K562 (cell line): ENCODE results near the gene HNRNPA2B1.

Experiments
- TAF1 ChIP-seq: IDR thresholded peaks from 2 replicates; pipeline ENCODE4 v1.6.1; 2011; ENCODE audit warnings: mild to moderate bottlenecking, low read length, moderate library complexity; ENCODE audit not compliant: insufficient read depth, control insufficient read depth, severe bottlenecking; ENCODE audit errors: extremely low read depth
- ZEB2 ChIP-seq: fragments of 450-650 bp; IDR thresholded peaks from 2 replicates; pipeline ENCODE4 v1.6.1; 2016
- TF ChIP-seq, protein P1 (sequence below), 3 experiments: IDR thresholded peaks in 2 of 3; conservative IDR thresholded peaks in 1 of 3; 2 replicates each; pipeline ENCODE4 v1.5.1; 2011 to 2012; ENCODE audit warnings: low read length in 3 of 3, mild to moderate bottlenecking in 3 of 3, control low read depth in 2 of 3, improper control_type of control experiment in 1 of 3, inconsistent platforms in 1 of 3, low read depth in 1 of 3, mixed read lengths in 1 of 3, moderate library complexity in 1 of 3; ENCODE audit not compliant: insufficient read depth in 2 of 3

DNA sequence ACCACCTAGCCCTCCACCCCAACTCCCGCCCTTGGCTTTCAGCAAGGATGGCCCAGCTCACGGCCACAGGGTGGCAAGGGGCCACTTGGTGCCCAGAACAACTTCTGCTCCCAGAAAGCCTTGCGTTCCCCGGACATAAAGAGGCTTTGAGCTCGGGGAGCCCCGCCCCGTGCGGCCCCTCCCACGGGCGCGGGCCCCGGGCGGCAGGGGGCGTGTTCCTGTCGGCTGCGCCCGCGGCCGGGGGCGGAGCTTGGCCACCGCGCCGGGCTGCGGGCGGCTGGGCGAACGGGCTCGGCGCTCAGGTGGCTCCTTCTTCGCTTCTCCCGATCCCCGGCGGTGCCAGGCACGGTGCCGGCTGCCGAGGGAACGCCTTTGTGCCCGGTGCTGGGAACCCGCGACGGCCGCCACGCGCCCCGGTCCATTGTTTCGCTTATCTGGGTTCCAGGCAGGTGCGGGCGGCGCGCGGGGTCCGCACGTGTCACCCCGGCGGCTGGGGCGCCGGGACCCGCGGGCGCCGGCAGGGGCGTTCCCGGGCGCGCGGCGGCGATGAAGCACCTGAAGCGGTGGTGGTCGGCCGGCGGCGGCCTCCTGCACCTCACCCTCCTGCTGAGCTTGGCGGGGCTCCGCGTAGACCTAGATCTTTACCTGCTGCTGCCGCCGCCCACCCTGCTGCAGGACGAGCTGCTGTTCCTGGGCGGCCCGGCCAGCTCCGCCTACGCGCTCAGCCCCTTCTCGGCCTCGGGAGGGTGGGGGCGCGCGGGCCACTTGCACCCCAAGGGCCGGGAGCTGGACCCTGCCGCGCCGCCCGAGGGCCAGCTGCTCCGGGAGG lies 48.4 kb downstream of the HNRNPA2B1 start, which contains the start of gene NFE2L3:
- peak; percentile 21 for TF ChIP-seq TAF1
- no peak for TF ChIP-seq ZEB2
- TF ChIP-seq, protein P1, sequence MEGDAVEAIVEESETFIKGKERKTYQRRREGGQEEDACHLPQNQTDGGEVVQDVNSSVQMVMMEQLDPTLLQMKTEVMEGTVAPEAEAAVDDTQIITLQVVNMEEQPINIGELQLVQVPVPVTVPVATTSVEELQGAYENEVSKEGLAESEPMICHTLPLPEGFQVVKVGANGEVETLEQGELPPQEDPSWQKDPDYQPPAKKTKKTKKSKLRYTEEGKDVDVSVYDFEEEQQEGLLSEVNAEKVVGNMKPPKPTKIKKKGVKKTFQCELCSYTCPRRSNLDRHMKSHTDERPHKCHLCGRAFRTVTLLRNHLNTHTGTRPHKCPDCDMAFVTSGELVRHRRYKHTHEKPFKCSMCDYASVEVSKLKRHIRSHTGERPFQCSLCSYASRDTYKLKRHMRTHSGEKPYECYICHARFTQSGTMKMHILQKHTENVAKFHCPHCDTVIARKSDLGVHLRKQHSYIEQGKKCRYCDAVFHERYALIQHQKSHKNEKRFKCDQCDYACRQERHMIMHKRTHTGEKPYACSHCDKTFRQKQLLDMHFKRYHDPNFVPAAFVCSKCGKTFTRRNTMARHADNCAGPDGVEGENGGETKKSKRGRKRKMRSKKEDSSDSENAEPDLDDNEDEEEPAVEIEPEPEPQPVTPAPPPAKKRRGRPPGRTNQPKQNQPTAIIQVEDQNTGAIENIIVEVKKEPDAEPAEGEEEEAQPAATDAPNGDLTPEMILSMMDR (IDR thresholded peaks at IDR 0.05 in 2 of 3, conservative IDR thresholded peaks at IDR 0.05 in 1 of 3; ENCODE audit: insufficient read depth in 2 of 3, low read depth in 1 of 3, low read length in 3 of 3): peak in 2 of 3 experiments; percentile 13 to 17; a peak in 1 of 6 replicates
